Occipital lobe (tissue), 2 donors: Measurements from ENCODE around the gene CDH13. TPM values are rescaled to one million over a fixed set of nuclear protein-coding genes. Genes with fewer than 3 reads are reported as not detected.
"Not testable (repeated sequence)": the region's sequence is repeated elsewhere in the genome, so short reads cannot be mapped to it uniquely, and the experiment has no call there.

ENCODE experiments used
- DNase-seq: peaks from one replicate; lab custom pipeline; 2025; lab: John Stamatoyannopoulos, UW
- total RNA-seq: library from RNA; depleted of rRNA; stranded (reverse); fragments of >200 nt; gene quantifications from one replicate; pipeline ENCODE4 v1.2.3, GENCODE V29; 2014

Gene CDH13
- total RNA-seq, 1 donor from 2014 or later: 27.3 TPM

- DNase-seq: no peak
Measured at GRCh38 chr16:82882982-82883835, 256.4 kb downstream of the CDH13 start.

- DNase-seq: no peak
Measured at GRCh38 chr16:82884320-82884898, 257.6 kb downstream of the CDH13 start.

GRCh38 chr16:82886146-82886545, 259.4 kb downstream of the CDH13 start:
- DNase-seq: no peak

GRCh38 chr16:82888591-82889001, 261.8 kb downstream of the CDH13 start:
- DNase-seq: no peak

- no peak for DNase-seq
Measured at GRCh38 chr16:82891424-82891823, 264.7 kb downstream of the CDH13 start.

- no peak for DNase-seq
Measured at GRCh38 chr16:82891918-82892317, 265.1 kb downstream of the CDH13 start.

GRCh38 chr16:82892324-82892723, 265.6 kb downstream of the CDH13 start:
- no peak for DNase-seq

GRCh38 chr16:82895843-82896242, 269.1 kb downstream of the CDH13 start:
- no peak for DNase-seq

GRCh38 chr16:82899006-82899405, 272.2 kb downstream of the CDH13 start:
- DNase-seq: no peak

- no peak for DNase-seq
Measured at GRCh38 chr16:82899731-82900450, 273.1 kb downstream of the CDH13 start.

GRCh38 chr16:82900559-82900958, 273.8 kb downstream of the CDH13 start:
- no peak for DNase-seq

- DNase-seq: no peak
Measured at GRCh38 chr16:82911925-82912324, 285.2 kb downstream of the CDH13 start.

- DNase-seq: no peak
Measured at GRCh38 chr16:82915139-82915824, 288.5 kb downstream of the CDH13 start.

- no peak for DNase-seq
Measured at GRCh38 chr16:82917886-82918595, 291.3 kb downstream of the CDH13 start.

GRCh38 chr16:82924075-82924854, 297.5 kb downstream of the CDH13 start:
- DNase-seq: no peak

GRCh38 chr16:82926500-82926899, 299.7 kb downstream of the CDH13 start:
- no peak for DNase-seq

GRCh38 chr16:82933933-82934332, 307.2 kb downstream of the CDH13 start:
- not testable (repeated sequence) for DNase-seq

GRCh38 chr16:82935766-82936165, 309.0 kb downstream of the CDH13 start:
- no peak for DNase-seq

GRCh38 chr16:82936941-82937551, 310.3 kb downstream of the CDH13 start:
- DNase-seq: no peak
